Measurements from ENCODE around the gene MAPKBP1. TPM values are rescaled to one million over a fixed set of nuclear protein-coding genes. Genes with fewer than 3 reads are reported as not detected.

The MAPKBP1 gene
- total RNA-seq, 4 donors from 2014 or later: 18.2 to 54.6 (median 42.9) TPM

- no peak overlapping the region for H3K4me3 ChIP-seq
- DNase-seq (ENCODE audit: extremely low spot score): no peak
- WGBS: 97% methylated on average over 10 of the region's 19 CpGs
- no peak overlapping the region for H3K27ac ChIP-seq (replicated peaks in 1 of 4)
- H3K9me3 ChIP-seq: no peaks in the 10 kb centered on the region
- H3K4me1 ChIP-seq: no peaks in the 10 kb centered on the region
- no peaks in the 10 kb centered on the region for H3K27me3 ChIP-seq
- TF ChIP-seq CTCF (IDR thresholded peaks at IDR 0.05) (no peak), EP300 (IDR thresholded peaks at IDR 0.05) (no peak), POLR2AphosphoS5 (IDR thresholded peaks at IDR 0.05) (no peak), POLR2A (IDR thresholded peaks at IDR 0.05; ENCODE audit: low read depth) (no peak)
- H3K36me3 ChIP-seq: no peaks in the 10 kb centered on the region
- intact Hi-C loops (cut with DNase I): no loop called here
Measured at GRCh38 chr15:41871175-41871905, 97.1 kb downstream of the MAPKBP1 start.

DNA sequence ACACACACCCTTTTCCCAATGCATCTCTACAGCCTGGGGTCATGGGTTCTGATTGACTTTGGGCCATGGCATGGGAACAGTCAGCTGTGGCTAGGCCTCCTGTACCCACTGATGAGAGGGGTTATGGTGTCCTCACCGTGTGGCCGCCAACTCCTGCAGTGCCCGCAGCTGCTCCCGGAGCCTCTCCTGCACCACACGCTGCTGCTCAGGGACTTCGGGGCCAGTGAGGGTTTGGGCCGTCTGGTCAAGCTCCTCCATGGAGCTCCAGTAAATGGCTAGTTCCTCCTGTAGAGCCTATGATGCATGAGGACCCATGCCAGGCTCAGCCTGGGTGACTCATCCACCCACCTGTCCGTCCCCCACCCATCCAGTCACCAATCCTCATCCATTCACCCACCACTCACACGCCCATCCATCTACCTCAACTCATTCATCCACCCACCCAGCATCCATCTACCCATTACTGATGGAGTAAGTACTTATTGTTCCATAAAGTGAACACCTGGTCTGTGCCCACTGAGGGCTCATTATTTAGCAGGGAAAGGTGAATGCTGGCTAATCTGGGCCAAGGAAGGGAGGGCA lies 98.0 kb downstream of the MAPKBP1 start:
- Histone ChIP-seq H3K36me3 (no peaks in the 10 kb centered on the region), H3K27ac (replicated peaks in 1 of 4) (no peak overlapping the region), H3K4me3 (no peak overlapping the region), H3K4me1 (no peaks in the 10 kb centered on the region), H3K9me3 (no peaks in the 10 kb centered on the region), H3K27me3 (no peaks in the 10 kb centered on the region)
- intact Hi-C loops (cut with DNase I): no loop called here
- 77% methylated on average over 2 of the region's 9 CpGs for WGBS
- TF ChIP-seq POLR2AphosphoS5 (IDR thresholded peaks at IDR 0.05) (no peak), POLR2A (IDR thresholded peaks at IDR 0.05; ENCODE audit: low read depth) (no peak), EP300 (IDR thresholded peaks at IDR 0.05) (no peak), CTCF (IDR thresholded peaks at IDR 0.05) (no peak)
- DNase-seq (ENCODE audit: extremely low spot score): no peak

DNA sequence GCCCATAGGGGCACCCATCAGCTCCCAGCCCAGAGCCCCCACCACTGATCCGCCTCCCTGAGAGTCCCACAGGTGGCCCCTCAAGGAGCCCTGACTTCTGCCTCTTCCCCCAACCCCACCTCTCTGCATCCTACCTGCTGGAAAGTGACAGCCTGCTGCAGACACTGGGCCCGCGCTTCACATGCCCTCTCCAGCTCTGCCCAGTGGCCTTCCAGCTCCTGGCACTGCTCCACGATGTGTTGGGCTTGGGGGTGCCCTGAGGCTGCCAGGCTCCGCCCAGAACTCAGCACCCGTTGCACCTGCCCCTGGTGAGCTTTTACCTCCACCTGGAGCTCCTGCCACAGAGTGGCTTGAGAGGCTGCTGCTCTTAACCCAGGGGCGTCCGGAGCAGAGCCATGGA lies 99.4 kb downstream of the MAPKBP1 start:
- no peak overlapping the region for H3K4me3 ChIP-seq
- intact Hi-C loops (cut with DNase I): no loop called here
- H3K36me3 ChIP-seq: no peaks in the 10 kb centered on the region
- no peak for DNase-seq (ENCODE audit: extremely low spot score)
- H3K27me3 ChIP-seq: no peaks in the 10 kb centered on the region
- H3K9me3 ChIP-seq: no peaks in the 10 kb centered on the region
- TF ChIP-seq EP300 (IDR thresholded peaks at IDR 0.05) (no peak), POLR2AphosphoS5 (IDR thresholded peaks at IDR 0.05) (no peak), CTCF (IDR thresholded peaks at IDR 0.05) (no peak), POLR2A (IDR thresholded peaks at IDR 0.05; ENCODE audit: low read depth) (no peak)
- WGBS: 92% methylated on average over 8 of the region's 8 CpGs
- H3K27ac ChIP-seq (replicated peaks in 1 of 4): no peak overlapping the region
- H3K4me1 ChIP-seq: no peaks in the 10 kb centered on the region

GRCh38 chr15:41874736-41875135 lies 100.5 kb downstream of the MAPKBP1 start:
- peaks cover 0 to 7% (median 0%) of the 10 kb centered on the region in 4 donors for H3K27me3 ChIP-seq
- H3K4me1 ChIP-seq: no peaks in the 10 kb centered on the region
- 100% methylated on average over 1 of the region's 12 CpGs for WGBS
- DNase-seq (ENCODE audit: extremely low spot score): no peak
- no peaks in the 10 kb centered on the region for H3K9me3 ChIP-seq
- no peak overlapping the region for H3K4me3 ChIP-seq
- intact Hi-C loops (cut with DNase I): no loop called here
- TF ChIP-seq POLR2A (IDR thresholded peaks at IDR 0.05; ENCODE audit: low read depth): no peak
- TF ChIP-seq CTCF (IDR thresholded peaks at IDR 0.05): no peak
- no peak for TF ChIP-seq EP300 (IDR thresholded peaks at IDR 0.05)
- TF ChIP-seq POLR2AphosphoS5 (IDR thresholded peaks at IDR 0.05): no peak
- no peaks in the 10 kb centered on the region for H3K36me3 ChIP-seq
- H3K27ac ChIP-seq (replicated peaks in 1 of 4): no peak overlapping the region

All from esophagus muscularis mucosa (tissue), 4 donors.